Duodenal mucosa (tissue), 2 donors: ENCODE measurements around the gene NCBP2.

Experiments used
- H3K27ac ChIP-seq: one replicate; pipeline ENCODE4 v1.7.0; 2013; ENCODE audit warnings: low read depth, low read length
- H3K27me3 ChIP-seq, 2 donors: one replicate each; pipeline ENCODE4 v1.7.0; 2013; ENCODE audit warnings: low read length in 2 of 2, control low read depth in 1 of 2; ENCODE audit not compliant: insufficient read depth in 2 of 2, control insufficient read depth in 1 of 2
- H3K36me3 ChIP-seq, 2 donors: one replicate each; pipeline ENCODE4 v1.7.0; 2013; ENCODE audit warnings: low read length in 2 of 2, control low read depth in 1 of 2; ENCODE audit not compliant: insufficient read depth in 2 of 2, control insufficient read depth in 1 of 2
- H3K4me1 ChIP-seq, 2 donors: one replicate each; pipeline ENCODE4 v1.7.0; 2013; ENCODE audit warnings: low read length in 2 of 2, control low read depth in 1 of 2; ENCODE audit not compliant: insufficient read depth in 2 of 2, control insufficient read depth in 1 of 2
- H3K4me3 ChIP-seq, 2 donors: one replicate each; pipeline ENCODE4 v1.7.0; 2013; ENCODE audit warnings: low read length in 2 of 2, low read depth in 1 of 2
- H3K9ac ChIP-seq, 2 donors: one replicate each; pipeline ENCODE4 v1.7.0; 2013; ENCODE audit warnings: low read length in 2 of 2, low read depth in 1 of 2
- H3K9me3 ChIP-seq, 2 donors: one replicate each; pipeline ENCODE4 v1.7.0; 2013; ENCODE audit warnings: low read length in 2 of 2, control low read depth in 1 of 2; ENCODE audit not compliant: control insufficient read depth in 1 of 2

The NCBP2 gene

DNA sequence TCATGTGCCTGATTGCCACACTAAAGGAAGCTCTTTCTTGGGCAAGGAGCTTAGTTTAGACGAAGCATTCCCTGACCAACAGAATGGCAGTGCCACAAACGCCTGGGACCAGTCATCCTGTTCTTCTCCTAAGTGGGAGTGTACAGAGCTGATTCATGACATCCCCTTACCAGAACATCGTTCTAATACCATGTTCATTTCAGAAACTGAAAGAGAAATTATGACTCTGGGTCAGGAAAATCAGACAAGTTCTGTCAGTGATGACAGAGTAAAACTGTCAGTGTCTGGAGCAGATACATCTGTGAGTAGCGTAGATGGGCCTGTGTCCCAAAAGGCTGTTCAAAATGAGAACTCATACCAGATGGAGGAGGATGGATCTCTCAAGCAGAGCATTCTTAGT, 56.2 kb downstream of the NCBP2 start:
- Histone ChIP-seq H3K4me3 (no peak overlapping the region), H3K27me3 (no peaks in the 10 kb centered on the region), H3K27ac (no peak overlapping the region), H3K36me3 (peaks cover 17 to 23% of the 10 kb centered on the region in 2 donors), H3K9me3 (no peaks in the 10 kb centered on the region), H3K9ac (no peak overlapping the region), H3K4me1 (peaks cover 0 to 3% of the 10 kb centered on the region in 2 donors)
